GM19023 (cell line): Measurements from ENCODE around the gene ZNF547.

Experiments used
- ATAC-seq: cut with Tn5 transposase; IDR thresholded peaks from one replicate; pipeline ENCODE4 v1.9.1; 2021; ENCODE audit warnings: mild to moderate bottlenecking, moderate library complexity; ENCODE audit not compliant: unreplicated experiment

ZNF547 gene

DNA sequence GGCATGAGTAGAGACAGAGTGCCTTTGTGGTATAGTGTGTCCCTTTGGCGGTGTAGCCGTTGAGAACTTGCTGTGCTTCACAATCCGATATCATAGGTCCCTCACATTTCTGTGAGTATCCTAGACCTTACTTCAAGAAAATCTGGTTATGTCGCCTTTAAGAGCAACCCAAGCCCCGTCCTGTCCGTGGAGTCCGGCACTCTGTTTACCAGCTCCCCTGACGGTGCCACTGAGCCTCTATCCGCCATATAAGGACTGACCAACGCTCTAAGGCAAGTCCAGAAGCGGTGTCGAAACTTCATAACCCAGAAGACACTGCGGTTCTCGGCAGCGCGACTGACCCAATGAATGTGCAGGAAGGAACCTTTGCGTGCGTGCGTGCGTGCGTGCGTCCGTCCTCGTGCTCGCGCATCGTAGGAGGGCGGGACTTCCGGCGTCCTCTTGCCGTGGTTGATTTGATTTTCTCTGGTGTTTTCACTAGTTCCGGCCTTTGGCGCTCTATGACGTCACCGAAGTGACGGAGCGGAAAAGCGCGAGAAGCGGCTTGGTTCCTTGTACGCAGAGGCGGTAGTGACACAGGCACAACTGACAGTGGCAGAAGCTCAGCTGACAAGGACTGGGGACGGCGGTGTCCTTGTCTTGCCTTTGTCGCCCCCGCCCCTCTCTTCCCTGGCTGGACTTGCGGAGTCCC, at the start of gene ZNF547, which contains the start of gene TRAPPC2B:
ZNF547 (plus strand) TSS at position 555 of the 691 bp plus-strand sequence. CDS start 5,005 bp downstream, outside the sequence.
TRAPPC2B (plus strand) TSS at position 555 of the 691 bp plus-strand sequence. CDS start 1,283 bp downstream, outside the sequence.
- ATAC-seq, result peak; percentile 96

GRCh38 chr19:57314146-57314545, 49.2 kb upstream of the ZNF547 start:
- no peak for ATAC-seq

- no peak for ATAC-seq
Measured at GRCh38 chr19:57317503-57317902, 45.8 kb upstream of the ZNF547 start.

- peak; percentile 4 for ATAC-seq
Measured at GRCh38 chr19:57319869-57320179, 43.5 kb upstream of the ZNF547 start.

DNA sequence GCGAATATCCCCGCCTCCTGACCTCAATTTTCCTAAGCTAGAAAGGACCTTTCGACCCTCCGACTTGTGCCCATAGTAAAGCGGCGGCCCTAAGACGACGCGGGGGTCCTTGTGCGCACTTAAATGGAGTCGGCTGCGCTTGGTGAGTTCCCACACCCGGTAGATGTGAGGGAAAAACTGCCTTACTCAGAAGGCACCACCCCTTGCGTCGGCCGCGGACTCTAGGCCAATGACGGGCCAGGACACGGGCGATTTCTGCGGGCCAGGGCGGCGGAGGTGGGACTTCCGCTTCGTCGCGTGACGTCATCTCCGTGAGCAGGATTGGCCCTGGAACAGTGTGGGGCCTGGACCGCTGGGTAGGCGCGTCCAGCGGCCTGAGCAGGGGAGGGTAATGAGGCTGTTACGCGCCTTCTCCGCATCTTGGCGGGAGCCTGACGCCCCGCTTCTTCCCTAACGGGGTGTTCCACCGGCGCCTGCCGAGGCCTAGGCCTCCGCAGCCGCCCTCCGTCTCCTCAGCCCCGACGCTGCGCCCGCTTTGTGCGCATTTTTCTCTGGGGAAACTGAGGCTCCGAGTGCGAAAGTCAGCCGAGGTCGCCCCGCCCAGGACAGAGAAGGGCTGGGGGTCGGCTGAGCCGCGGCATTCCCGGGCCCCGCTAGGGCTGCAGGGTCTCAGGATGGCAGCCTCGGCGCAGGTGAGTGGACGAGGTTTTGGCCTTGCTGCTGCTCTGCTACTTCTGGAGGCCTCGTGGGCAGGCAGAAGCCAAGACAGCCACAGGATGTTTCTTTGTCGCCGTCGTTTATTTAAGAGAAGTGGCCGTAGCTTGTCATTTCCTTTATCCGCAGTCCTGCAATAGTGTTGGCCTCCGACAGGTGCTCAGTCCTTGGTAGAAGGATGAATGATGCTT, 42.9 kb upstream of the ZNF547 start, which contains the start of gene ZNF543:
ZNF543 (plus strand) TSS at position 293 of the 905 bp plus-strand sequence; CDS start at position 675, 382 bp downstream.
- ATAC-seq, result peak; percentile 98

- no peak for ATAC-seq
Measured at GRCh38 chr19:57321116-57321515, 42.2 kb upstream of the ZNF547 start.

DNA sequence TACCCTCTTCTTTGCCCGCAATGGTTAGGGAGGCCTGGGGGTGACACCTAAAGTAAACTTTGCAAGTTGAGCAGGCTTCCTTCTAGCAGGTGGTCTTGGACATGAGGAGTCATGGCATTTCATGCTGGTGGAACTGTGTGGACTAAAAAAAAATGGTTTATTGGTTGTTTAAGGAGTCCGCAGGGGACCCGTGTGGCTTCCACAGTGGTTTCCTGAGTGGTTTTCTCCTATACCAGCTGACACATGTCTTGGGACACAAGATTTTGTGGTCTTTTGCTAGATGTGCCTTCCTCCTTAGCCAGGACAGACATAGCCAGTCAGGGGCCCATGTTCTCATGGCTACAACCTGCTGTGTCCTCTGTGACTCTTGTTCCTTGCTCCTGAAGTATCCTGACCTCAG, 41.6 kb upstream of the ZNF547 start:
- no peak for ATAC-seq

DNA sequence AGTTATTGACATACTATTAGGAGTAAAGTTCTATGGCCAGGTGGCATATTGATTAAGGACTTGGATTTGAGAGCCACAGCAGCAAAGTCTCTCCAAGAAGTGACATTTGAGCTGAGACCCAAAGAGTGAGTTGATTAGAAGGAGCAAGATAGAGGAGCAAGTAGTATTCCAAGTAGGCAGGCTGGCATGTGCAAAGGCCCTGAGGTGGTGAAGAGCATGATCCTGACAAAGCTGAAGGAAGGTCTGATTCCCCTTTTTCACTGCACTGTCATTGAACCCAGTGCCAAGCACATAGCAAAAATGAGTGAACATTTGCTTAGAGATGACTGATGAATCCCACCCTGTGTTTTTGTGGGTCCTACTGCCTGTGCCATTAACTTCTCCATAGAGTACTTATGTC, 38.4 kb upstream of the ZNF547 start:
- ATAC-seq, result no peak

- no peak for ATAC-seq
Measured at GRCh38 chr19:57327993-57328392, 35.4 kb upstream of the ZNF547 start.

DNA sequence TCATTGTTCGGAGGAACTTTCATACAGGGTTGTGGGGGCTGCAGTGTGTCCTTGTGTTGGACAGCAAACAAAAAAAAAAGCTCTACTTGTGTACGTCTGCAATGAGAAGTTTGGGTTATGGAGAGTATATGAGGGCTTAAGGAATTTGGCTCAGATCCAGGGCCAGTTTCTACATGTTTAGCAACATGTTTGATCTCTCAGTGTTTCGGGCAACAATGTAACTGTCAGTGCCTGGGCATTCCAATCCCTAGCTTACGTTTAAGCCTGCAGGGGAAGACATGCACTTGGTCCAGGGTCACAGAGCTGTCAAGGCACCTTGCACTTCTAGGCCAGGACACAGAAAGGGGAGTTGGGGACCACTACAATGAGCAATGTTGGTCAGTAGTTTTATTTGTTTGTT, 29.2 kb upstream of the ZNF547 start:
- no peak for ATAC-seq

DNA sequence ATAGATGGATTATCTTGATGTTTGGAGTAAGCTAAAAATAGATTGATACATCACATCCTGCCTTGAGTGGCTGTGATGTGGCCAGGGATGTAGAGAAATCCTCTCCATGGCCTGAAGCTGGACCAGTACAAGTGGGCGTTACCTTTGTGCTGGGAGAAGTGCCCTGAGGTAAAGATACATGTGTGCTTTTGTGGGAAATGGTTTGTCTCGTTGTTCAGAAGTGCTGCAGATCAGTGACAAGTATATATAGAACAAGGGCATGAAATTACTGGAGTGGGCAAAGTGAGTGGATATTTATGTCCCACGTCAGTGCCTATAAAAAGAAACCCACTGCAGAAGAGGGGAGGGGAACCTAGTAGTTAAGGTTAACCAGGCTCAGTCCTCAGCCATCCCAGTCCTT, 24.5 kb upstream of the ZNF547 start:
- no peak for ATAC-seq

- no peak for ATAC-seq
Measured at GRCh38 chr19:57342582-57342981, 20.8 kb upstream of the ZNF547 start.

DNA sequence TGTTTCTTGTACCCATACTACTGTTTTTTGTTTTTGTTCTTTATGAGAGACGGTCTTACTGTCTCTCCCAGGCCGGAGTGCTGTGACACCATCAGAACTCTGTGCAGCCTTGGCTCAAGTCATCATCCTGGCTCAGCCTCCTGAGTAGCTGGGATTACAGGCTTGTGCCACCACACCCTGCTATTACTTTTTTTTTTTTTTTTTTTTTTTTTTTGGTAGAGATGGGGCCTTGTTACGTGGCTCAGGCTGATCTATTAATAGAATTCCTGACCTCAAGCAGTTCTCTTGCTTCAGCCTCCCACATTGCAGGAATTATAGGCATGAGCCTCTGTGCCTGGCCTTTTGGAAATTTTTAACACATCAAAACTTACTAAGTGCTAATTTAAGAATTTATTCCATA, 15.2 kb upstream of the ZNF547 start:
- ATAC-seq, result no peak

GRCh38 chr19:57350877-57351805, 12.2 kb upstream of the ZNF547 start, which contains the start of gene ZNF304:
Gene ZNF304 (plus strand): TSS chr19:57351271. CDS start chr19:57351665, 394 bp downstream.
- ATAC-seq, result peak; percentile 97

DNA sequence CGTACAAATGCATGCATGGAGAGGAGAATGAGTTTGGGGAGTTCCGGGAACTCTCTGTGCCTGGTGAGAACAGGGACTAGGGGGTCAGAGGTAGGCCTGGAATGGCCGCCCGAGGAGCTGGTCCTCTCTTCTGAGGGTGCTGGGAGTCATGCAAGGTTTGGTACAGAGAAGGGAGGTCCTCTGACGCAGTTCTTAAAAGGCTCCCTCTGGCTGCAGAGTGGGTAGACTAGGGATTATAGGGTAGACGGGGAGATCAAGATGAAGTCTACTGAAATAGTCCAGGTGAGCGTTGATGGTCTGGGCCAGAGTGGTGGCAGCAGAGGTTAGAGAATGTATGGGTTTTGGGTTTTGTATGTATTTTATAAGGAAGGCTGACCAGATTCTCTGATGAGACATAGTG, 11.5 kb upstream of the ZNF547 start:
- no peak for ATAC-seq

DNA sequence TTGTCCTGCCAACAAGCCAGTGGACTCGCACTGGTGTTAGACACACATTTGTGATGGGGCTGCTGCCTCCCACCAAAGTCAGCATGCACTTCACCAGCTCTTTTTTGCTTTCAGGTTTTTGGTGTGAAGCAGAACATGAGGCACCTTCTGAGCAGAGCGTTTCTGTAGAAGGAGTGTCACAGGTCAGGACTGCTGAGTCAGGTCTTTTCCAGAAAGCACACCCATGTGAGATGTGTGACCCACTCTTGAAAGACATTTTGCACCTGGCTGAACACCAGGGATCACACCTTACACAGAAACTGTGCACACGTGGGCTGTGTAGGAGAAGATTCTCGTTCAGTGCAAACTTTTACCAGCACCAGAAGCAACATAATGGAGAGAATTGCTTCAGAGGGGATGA, 7.4 kb upstream of the ZNF547 start:
- no peak for ATAC-seq

- ATAC-seq, result no peak
Measured at GRCh38 chr19:57357406-57357805, 5.9 kb upstream of the ZNF547 start.

- no peak for ATAC-seq
Measured at GRCh38 chr19:57359300-57359699, 4.1 kb upstream of the ZNF547 start.

DNA sequence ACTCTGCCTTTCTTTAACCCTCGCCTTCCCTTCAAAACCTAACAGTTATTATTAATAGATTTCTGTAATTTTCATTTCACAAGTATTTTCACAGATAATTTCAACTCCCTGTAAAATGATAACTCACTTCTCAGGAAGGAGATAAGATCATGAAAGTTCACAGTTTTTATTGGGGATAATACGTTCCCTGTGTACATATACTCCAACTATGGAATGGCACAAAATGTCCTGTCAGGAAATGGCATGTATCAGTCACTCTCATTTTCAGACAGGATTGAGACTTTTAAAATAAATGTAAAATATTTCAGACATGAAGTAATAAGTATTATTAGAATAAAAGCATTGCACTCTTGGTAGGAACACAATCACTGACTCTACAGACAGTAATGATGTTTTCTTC, 932 bp upstream of the ZNF547 start:
- no peak for ATAC-seq

GRCh38 chr19:57363688-57364181, 384 bp downstream of the ZNF547 start:
- no peak for ATAC-seq

- ATAC-seq, result no peak
Measured at GRCh38 chr19:57366776-57367175, 3.4 kb downstream of the ZNF547 start.
